AG09309 (cell line): ENCODE results near the gene VSTM2B.

ENCODE experiments used
- DNase-seq: peaks from one replicate; pipeline ENCODE4 v3.0.0-alpha.2; 2010; ENCODE audit warnings: low read depth
- H3K4me3 ChIP-seq: 2 replicates; pipeline ENCODE4 v1.5.1; 2011; ENCODE audit warnings: mild to moderate bottlenecking, low read depth, low read length, moderate library complexity; ENCODE audit not compliant: control insufficient read depth
- TF ChIP-seq, protein P1 (sequence below): IDR thresholded peaks from 2 replicates; pipeline ENCODE4 v1.5.1; 2011; ENCODE audit warnings: mild to moderate bottlenecking, low read depth, low read length, inconsistent platforms; ENCODE audit not compliant: insufficient read depth, control insufficient read depth; ENCODE audit errors: missing control alignments

The VSTM2B gene

DNA sequence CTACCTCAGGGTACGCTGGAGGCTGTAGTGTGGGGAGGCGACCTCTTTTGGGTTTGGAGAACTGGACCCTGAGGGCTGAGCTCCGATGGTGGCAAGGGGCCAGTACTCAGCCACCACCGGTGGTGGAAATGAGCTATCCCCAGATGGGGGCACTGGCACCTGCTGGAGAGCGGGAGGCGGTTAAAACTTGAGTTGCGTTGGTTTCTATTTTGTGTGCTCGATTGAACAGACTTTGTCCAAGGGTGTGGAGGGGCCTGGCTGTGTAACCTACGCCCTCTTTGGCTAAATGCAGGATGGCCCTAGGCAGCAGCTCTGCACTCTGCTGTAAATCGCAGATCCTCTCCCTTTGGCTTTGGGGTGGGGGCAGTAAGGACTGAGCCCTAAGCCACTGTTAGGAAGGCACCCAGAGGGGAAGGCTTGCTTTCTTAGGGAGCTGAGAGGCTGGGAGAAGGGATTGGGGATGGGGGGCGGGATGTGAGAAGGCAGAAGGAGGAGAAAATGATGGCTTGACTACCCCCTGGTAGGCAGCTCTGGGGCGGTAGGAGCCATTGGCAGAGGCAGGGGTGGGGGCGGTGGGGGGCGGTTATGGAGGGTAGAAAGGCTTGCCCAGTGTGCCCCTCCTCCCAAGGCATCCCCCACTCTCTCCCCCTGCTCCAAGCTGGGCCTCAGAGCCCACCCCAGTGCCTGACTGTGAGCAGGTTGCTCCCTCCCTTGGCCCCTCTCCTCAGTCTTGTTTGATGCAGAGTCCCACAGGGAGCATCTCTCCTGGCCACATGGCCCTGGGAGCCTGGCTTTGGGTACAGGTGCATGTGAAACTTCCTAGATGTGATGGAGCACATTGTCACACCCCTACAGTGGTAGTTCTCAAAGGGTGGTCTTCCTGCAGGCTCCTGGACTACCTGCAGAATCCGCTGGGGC is 5.0 kb downstream of the VSTM2B start:
- DNase-seq: no peak
- TF ChIP-seq, protein P1, sequence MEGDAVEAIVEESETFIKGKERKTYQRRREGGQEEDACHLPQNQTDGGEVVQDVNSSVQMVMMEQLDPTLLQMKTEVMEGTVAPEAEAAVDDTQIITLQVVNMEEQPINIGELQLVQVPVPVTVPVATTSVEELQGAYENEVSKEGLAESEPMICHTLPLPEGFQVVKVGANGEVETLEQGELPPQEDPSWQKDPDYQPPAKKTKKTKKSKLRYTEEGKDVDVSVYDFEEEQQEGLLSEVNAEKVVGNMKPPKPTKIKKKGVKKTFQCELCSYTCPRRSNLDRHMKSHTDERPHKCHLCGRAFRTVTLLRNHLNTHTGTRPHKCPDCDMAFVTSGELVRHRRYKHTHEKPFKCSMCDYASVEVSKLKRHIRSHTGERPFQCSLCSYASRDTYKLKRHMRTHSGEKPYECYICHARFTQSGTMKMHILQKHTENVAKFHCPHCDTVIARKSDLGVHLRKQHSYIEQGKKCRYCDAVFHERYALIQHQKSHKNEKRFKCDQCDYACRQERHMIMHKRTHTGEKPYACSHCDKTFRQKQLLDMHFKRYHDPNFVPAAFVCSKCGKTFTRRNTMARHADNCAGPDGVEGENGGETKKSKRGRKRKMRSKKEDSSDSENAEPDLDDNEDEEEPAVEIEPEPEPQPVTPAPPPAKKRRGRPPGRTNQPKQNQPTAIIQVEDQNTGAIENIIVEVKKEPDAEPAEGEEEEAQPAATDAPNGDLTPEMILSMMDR: no peak
- H3K4me3 ChIP-seq: no peak overlapping the region

- no peak overlapping the region for H3K4me3 ChIP-seq
- no peak for DNase-seq
- TF ChIP-seq, protein P1: no peak
Observed at GRCh38 chr19:29531458-29532025, 5.7 kb downstream of the VSTM2B start.

DNA sequence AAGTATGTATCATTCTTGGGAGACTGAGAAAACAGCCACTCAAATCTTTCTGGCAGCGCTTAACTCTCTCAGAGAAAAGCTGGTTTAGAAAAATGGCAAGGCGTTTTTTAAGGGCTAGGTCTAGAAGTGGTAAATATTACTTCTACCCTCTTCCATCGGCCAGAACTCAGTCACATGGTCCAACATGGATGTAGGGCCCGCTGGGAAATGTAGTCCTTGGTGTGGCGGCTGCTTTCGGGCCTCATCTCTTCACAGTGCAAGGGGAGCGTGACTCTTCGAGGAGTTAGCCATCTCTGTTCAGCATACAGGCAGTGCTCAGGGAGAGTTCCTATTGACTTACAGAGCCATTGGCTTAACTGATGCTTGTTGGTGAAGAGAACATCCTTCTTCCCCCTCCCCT is 6.3 kb downstream of the VSTM2B start:
- DNase-seq: no peak
- TF ChIP-seq, protein P1: no peak
- H3K4me3 ChIP-seq: no peak overlapping the region

DNA sequence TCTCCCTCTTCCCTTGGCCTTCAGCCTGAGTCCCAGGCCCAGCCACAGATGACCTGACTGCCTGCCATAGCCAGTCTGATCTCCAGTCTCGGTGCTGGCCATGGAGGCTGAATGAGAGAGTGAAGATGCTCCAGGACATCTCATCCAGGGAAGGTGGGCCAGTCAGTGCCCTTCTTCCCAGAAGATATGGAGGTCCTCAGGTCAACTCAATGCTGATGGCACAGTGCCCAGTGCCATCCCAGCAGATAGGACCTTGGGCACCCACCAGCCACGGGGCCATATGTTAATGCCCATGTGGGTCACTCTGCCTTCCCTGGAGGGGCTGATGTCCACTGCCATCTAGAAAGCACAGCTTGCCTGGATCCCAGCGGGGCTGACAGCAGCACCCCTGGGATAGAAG is 7.2 kb downstream of the VSTM2B start:
- DNase-seq: no peak
- TF ChIP-seq, protein P1: no peak
- H3K4me3 ChIP-seq: no peak overlapping the region

DNA sequence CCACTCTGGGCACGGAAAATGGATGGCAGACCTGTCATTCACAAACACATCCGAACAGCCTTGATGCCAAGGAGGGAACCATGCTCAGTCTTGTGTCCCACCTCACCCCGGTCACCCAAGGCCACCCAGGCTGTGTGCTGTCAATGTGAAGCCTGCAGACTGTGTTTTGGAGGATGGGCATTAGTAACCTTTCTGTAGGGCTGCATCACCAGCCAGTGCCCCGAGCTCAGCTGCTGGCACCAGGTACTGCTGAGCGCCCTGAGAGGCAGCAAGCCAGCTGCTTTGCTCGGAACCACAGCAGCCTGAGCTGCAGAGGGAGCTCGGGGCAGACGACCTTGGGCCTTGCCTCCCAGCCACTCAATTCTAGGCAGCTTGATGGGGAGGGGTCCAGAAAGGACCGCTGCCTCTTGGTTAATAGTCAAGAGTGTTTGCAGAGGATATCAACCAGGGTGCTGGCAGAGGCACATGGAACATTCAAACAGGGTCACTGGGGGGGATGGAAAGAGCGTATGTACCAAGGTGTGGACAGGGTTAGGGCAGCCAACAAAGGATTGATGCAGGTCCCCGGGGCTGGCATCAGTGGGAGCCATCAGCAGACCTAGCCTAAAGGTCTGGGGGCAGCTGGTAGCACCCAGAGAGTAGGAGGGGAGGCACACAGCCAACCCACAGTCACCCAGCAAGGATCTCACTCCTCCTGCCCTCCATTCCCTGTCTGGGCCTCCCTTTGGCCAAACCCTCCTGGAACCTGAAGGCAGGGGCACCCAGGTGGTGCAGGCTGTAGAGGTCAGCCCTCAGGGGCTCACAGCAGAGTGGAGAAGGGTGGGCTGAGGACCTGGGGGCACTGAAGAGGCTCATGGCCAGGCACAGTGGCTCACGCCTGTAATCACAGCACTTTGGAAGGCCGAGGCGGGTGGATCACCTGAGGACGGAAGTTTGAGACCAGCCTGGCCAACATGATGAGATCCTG is 8.1 kb downstream of the VSTM2B start:
- TF ChIP-seq, protein P1: no peak
- H3K4me3 ChIP-seq: no peak overlapping the region
- no peak for DNase-seq

GRCh38 chr19:29535214-29535831 is 9.5 kb downstream of the VSTM2B start:
- TF ChIP-seq, protein P1: no peak
- H3K4me3 ChIP-seq: no peak overlapping the region
- no peak for DNase-seq
